HL-60/S4 treated with retinoic acid at 250 ng/mL for 4 days and 3 days (cell line): ENCODE measurements around the gene ZNF280A.

Source experiments
- in situ Hi-C: fragments of 300-500 bp; cut with MboI; formaldehyde crosslinking; loops from 2 replicates; pipeline ENCODE4 v1.7.0; 2022; ENCODE audit warnings: low sequenced_read_pairs

ZNF280A gene

DNA sequence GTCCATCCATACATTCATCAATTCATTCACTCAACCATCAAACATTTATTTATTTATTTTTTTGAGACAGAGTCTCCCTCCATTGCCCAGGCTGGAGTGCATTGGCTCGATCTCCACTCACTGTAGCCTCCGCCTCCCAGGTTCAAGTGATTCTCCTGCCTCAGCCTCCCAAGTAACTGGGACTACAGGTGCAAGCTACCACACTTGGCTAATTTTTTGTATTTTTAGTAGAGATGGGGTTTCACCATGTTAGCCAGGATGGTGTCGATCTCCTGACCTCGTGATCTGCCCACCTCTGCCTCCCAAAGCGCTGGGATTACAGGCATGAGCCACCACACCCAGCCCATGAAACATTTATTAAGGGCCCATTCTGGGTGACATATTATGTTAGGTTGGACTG lies 49.0 kb downstream of the ZNF280A start:
- in situ Hi-C loops: loop anchor here (25.0 kb wide), 1 partner anchor 416 kb away; the partner anchor contains the start of gene IGLL5

GRCh38 chr22:22469527-22469926 lies 50.5 kb downstream of the ZNF280A start:
- in situ Hi-C loops: loop anchor here (25.0 kb wide), 1 partner anchor 418 kb away; the partner anchor contains the start of gene IGLL5

DNA sequence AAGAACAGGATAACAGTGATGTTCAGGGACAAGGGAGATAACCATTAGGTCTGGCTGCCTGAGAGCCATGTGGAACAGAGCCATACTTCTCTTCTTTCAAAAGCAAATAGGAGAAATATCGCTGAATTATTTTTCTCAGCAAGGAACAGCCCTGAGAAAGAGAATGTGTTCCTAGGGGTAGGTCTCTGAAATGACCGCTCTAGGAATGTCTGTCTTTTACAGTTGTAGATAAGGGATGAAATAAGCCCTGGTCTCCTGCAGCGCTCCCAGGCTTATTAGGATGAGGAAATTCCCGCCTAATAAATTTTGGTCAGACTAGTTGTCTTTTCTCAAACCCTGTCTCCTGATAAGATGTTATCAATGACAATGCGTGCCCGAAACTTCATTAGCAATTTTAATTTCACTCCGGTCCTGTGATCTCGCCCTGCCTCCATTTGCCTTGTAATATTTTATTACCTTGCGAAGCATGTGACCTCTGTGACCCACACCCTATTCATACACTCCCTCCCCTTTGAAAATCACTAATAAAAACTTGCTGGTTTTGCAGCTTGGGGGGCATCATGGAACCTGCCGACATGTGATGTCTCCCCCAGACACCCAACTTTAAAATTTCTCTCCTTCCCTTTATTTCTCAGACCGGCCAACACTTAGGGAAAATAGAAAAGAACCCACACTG lies 51.1 kb downstream of the ZNF280A start:
- in situ Hi-C loops: loop anchor here (25.0 kb wide), 1 partner anchor 418 kb away; the partner anchor contains the start of gene IGLL5

- in situ Hi-C loops: loop anchor here (25.0 kb wide), 1 partner anchor 420 kb away; the partner anchor contains the start of gene IGLL5
Observed at GRCh38 chr22:22467112-22467511, 53.0 kb downstream of the ZNF280A start.

GRCh38 chr22:22465782-22466181 lies 54.3 kb downstream of the ZNF280A start:
- in situ Hi-C loops: loop anchor here (25.0 kb wide), 1 partner anchor 422 kb away; the partner anchor contains the start of gene IGLL5

- in situ Hi-C loops: loop anchor here (25.0 kb wide), 1 partner anchor 422 kb away; the partner anchor contains the start of gene IGLL5
Observed at GRCh38 chr22:22465094-22465602, 54.9 kb downstream of the ZNF280A start.

DNA sequence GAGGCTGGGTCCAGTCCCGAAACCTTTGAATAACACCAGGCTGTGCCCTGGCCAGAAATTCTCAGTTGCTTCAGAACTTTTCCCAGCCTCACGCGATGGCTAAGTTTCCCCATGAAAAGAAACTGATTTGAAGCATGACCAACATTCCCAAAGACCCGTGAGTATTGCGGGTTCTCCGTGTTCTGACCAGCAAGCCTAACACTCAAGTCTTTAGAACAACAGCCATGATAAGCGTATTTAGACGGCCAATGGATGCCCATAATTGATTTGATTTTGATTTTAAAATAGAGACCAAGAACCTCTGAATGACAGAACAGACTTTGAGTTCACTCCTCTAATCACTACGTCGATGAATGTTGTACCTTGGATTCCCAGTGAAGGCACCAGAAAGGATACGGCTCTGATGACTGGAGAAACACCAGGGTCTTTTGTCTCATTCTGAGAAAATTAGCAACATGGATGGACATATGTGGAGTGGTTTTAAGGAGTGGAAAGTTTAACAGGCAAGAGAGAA lies 55.5 kb downstream of the ZNF280A start:
- in situ Hi-C loops: loop anchor here (25.0 kb wide), 1 partner anchor 423 kb away; the partner anchor contains the start of gene IGLL5

DNA sequence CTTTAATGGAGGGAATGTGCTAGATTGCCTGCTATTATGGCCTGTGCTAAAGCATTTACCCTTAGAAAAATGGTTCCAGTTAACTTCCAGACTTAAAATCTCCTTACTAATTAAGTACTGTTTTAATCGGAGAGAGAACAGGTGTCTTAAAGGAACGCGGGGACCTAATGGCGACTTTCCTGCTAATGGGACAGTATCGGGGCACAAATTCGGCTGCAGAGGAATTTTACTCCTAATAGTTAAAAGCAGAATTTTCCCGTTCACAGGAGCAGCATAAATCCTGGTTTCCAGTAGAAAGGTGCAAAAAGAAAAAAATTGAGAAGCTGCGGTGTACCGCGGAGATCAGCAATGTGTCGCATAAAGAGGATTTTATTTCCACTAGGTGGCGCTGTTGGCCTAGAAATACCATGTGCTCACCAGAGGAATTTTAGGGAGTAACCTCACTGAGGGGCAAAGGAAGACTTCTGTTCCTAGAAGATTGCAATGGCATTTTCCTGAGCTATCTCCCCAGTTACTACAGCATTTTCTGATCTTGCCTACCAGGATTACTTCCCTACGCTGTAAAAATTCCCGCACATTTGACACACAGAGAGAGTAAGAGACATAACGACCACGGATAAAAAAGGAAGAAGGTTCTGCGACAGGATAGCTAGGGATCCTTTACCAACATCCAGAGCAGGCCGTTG lies 56.1 kb downstream of the ZNF280A start:
- in situ Hi-C loops: loop anchor here (25.0 kb wide), 1 partner anchor 423 kb away; the partner anchor contains the start of gene IGLL5
